K562 (cell line): Measurements from ENCODE around the gene ETFBKMT. TPM values are rescaled to one million over a fixed set of nuclear protein-coding genes. Genes with fewer than 3 reads are reported as not detected.

Experiments used
- ARID1B ChIP-seq: fragments of 450-650 bp; IDR thresholded peaks from 2 replicates; pipeline ENCODE4 v1.6.1; 2016; ENCODE audit warnings: antibody characterized with exemption, mild to moderate bottlenecking, inconsistent platforms
- ATF1 ChIP-seq, 2 experiments: fragments of 450-650 bp in 1 of 2; IDR thresholded peaks; 2 replicates each; pipeline ENCODE4 v1.6.1; 2016; ENCODE audit warnings: missing compliant biosample characterization in 1 of 2, missing genetic modification characterization in 1 of 2
- CBFA2T2 ChIP-seq: fragments of 450-650 bp; conservative IDR thresholded peaks from 2 replicates; pipeline ENCODE4 v1.6.1; 2017; ENCODE audit warnings: mild to moderate bottlenecking
- COPS2 ChIP-seq: fragments of 450-650 bp; conservative IDR thresholded peaks from 2 replicates; pipeline ENCODE4 v1.6.1; 2016; ENCODE audit warnings: mild to moderate bottlenecking, moderate library complexity
- CTBP1 ChIP-seq: fragments of 450-650 bp; IDR thresholded peaks from 2 replicates; pipeline ENCODE4 v1.6.1; 2016; ENCODE audit warnings: borderline replicate concordance
- DMBX1 ChIP-seq: fragments of 250-450 bp; sonication (Bioruptor Pico); IDR thresholded peaks from 2 replicates; pipeline ENCODE4 v1.8.0; 2022; ENCODE audit warnings: inconsistent platforms, mild to moderate bottlenecking, moderate library complexity, borderline replicate concordance
- EHMT2 ChIP-seq: fragments of 450-650 bp; IDR thresholded peaks from 2 replicates; pipeline ENCODE4 v1.6.1; 2018; ENCODE audit warnings: antibody characterized with exemption
- ELF1 ChIP-seq: fragments of 200-800 bp; sonication (Bioruptor generic); IDR thresholded peaks from 2 replicates; pipeline ENCODE4 v1.6.1; 2016; ENCODE audit warnings: missing genetic modification characterization, missing compliant biosample characterization
- EP300 ChIP-seq: IDR thresholded peaks from 2 replicates; pipeline ENCODE4 v1.6.1; 2012; ENCODE audit warnings: low read length, improper control_type of control experiment
- ETV6 ChIP-seq, 3 experiments: fragments of 150-350 bp in 1 of 3; sonication (generic) in 1 of 3; formaldehyde crosslinking in 1 of 3; IDR thresholded peaks; 2 replicates each; pipeline versions ENCODE4 v1.6.1 to v1.8.0; 2014 to 2022; ENCODE audit warnings: borderline replicate concordance in 2 of 3, low read depth in 2 of 3, antibody characterized with exemption in 1 of 3, low read length in 1 of 3, mild to moderate bottlenecking in 1 of 3, missing genetic modification reagents in 1 of 3
- GATA2 ChIP-seq: sonication (generic); formaldehyde crosslinking; IDR thresholded peaks from 2 replicates; pipeline ENCODE4 v1.4.0; 2020; ENCODE audit warnings: mild to moderate bottlenecking, missing genetic modification reagents
- GTF2F1 ChIP-seq: IDR thresholded peaks from 2 replicates; pipeline ENCODE4 v1.6.1; 2011; ENCODE audit warnings: low read depth, low read length, improper control_type of control experiment
- HDAC3 ChIP-seq: fragments of 450-650 bp; IDR thresholded peaks from 2 replicates; pipeline ENCODE4 v1.6.1; 2018; ENCODE audit warnings: borderline replicate concordance, mild to moderate bottlenecking, moderate library complexity; ENCODE audit not compliant: partially characterized antibody
- HDAC6 ChIP-seq: IDR thresholded peaks from 2 replicates; pipeline ENCODE4 v1.6.1; 2012; ENCODE audit warnings: low read depth, mild to moderate bottlenecking, control low read depth, inconsistent platforms, low read length, moderate library complexity
- MAFG ChIP-seq: fragments of 450-650 bp; conservative IDR thresholded peaks from 2 replicates; pipeline ENCODE4 v1.6.1; 2016; ENCODE audit warnings: missing genetic modification characterization, missing compliant biosample characterization
- MAFK ChIP-seq: IDR thresholded peaks from 2 replicates; pipeline ENCODE4 v1.6.1; 2011; ENCODE audit warnings: low read length, improper control_type of control experiment
- MEIS2 ChIP-seq: fragments of 450-650 bp; IDR thresholded peaks from 2 replicates; pipeline ENCODE4 v1.6.1; 2014; ENCODE audit warnings: mild to moderate bottlenecking; ENCODE audit not compliant: partially characterized antibody
- MTA3 ChIP-seq: fragments of 450-650 bp; formaldehyde crosslinking; IDR thresholded peaks from 2 replicates; pipeline ENCODE4 v1.6.1; 2017; ENCODE audit warnings: mild to moderate bottlenecking, borderline replicate concordance
- NR0B1 ChIP-seq: fragments of 450-650 bp; IDR thresholded peaks from one replicate; pipeline ENCODE4 v1.6.1; 2018; ENCODE audit warnings: mild to moderate bottlenecking, moderate library complexity; ENCODE audit not compliant: partially characterized antibody
- SMAD3 ChIP-seq: fragments of 450-650 bp; formaldehyde crosslinking; conservative IDR thresholded peaks from 2 replicates; pipeline ENCODE4 v1.4.0; 2020; ENCODE audit warnings: mild to moderate bottlenecking
- SMARCA4 ChIP-seq: fragments of 450-650 bp; IDR thresholded peaks from 2 replicates; pipeline ENCODE4 v1.6.1; 2016
- SOX6 ChIP-seq: fragments of 450-650 bp; IDR thresholded peaks from 2 replicates; pipeline ENCODE4 v1.6.1; 2014; ENCODE audit warnings: mild to moderate bottlenecking
- TCF3 ChIP-seq: sonication (generic); formaldehyde crosslinking; IDR thresholded peaks from 2 replicates; pipeline ENCODE4 v1.4.0; 2020; ENCODE audit warnings: mild to moderate bottlenecking, missing genetic modification reagents
- TFE3 ChIP-seq: fragments of 450-650 bp; formaldehyde crosslinking; IDR thresholded peaks from 2 replicates; pipeline ENCODE4 v1.4.0; 2020; ENCODE audit warnings: mild to moderate bottlenecking, mixed read lengths
- ZNF445 ChIP-seq: fragments of 250-450 bp; sonication (Bioruptor Pico); IDR thresholded peaks from 2 replicates; pipeline ENCODE4 v1.4.0; 2020; ENCODE audit warnings: low read depth, mild to moderate bottlenecking, moderate library complexity
- ZNF512 ChIP-seq: IDR thresholded peaks from 2 replicates; pipeline ENCODE4 v1.6.1; 2016; ENCODE audit warnings: missing genetic modification characterization, missing compliant biosample characterization
- ZNF561 ChIP-seq: fragments of 450-650 bp; formaldehyde crosslinking; conservative IDR thresholded peaks from 2 replicates; pipeline ENCODE4 v1.4.0; 2020; ENCODE audit warnings: mild to moderate bottlenecking, moderate library complexity
- ZNF695 ChIP-seq: fragments of 450-650 bp; formaldehyde crosslinking; IDR thresholded peaks from 2 replicates; pipeline ENCODE4 v1.4.0; 2020; ENCODE audit warnings: mild to moderate bottlenecking, moderate library complexity
- polyA plus RNA-seq, 8 experiments: library from polyadenylated mRNA; depleted of rRNA in 4 of 8; stranded (reverse) in 5 of 8; unstranded in 3 of 8; fragments of >200 nt; fragmentation: Nextera tagmentation in 2 of 8; fragmentation: Illumina TruSeq in 1 of 8; extraction: Ambion mirVana in 2 of 8; extraction: Trizol in 1 of 8; gene quantifications; 2 replicates each; pipeline versions ENCODE4 v1.2.1 to v1.2.3, GENCODE V29; 2011 to 2014; ENCODE audit warnings: inconsistent platforms in 1 of 8, missing spikeins in 1 of 8
- total RNA-seq, 7 experiments: library from RNA; depleted of rRNA in 6 of 7; stranded (reverse); fragments of >200 nt in 6 of 7; fragmentation: Illumina TruSeq in 2 of 7; extraction: Trizol in 2 of 7; gene quantifications; 2 replicates each; pipeline versions ENCODE4 v1.2.1 to v1.2.3, GENCODE V29; 2011 to 2021; ENCODE audit warnings: low replicate concordance in 1 of 7

ETFBKMT gene
- total and polyA plus RNA-seq, 9 of the 15 experiments (the other 6 are each of a cell fraction or from before 2014, with no cell fraction given) = 0.18 to 1.7 (median 0.96) TPM

GRCh38 chr12:31650918-31651317, 8.6 kb upstream of the ETFBKMT start (continued):
- no peak for TF ChIP-seq ETV6 (IDR thresholded peaks at IDR 0.05; ENCODE audit: borderline replicate concordance in 1 of 2, low read depth in 2 of 2, low read length in 1 of 2)
- no peak for TF ChIP-seq ETV6 (CRISPR knock-in tag; IDR thresholded peaks at IDR 0.05; ENCODE audit: borderline replicate concordance)
- TF ChIP-seq SOX6 = peak; percentile 94
- TF ChIP-seq GTF2F1 = no peak
- TF ChIP-seq MTA3 = 0 out of 2 replicates have a peak, but pooled peaks have one; percentile 27
- TF ChIP-seq CTBP1 = peak; percentile 60; the same call in 1 of the 2 replicates
- TF ChIP-seq SMAD3 (CRISPR knock-in tag) = no peak
- TF ChIP-seq ZNF695 = no peak
- TF ChIP-seq SMARCA4 = peak; percentile 60
- TF ChIP-seq HDAC6 = no peak
- no peak for TF ChIP-seq EHMT2
- TF ChIP-seq ELF1 (tag) = peak; percentile 53; the same call in 1 of the 2 replicates
- 0 out of 2 replicates have a peak, but pooled peaks have one; percentile 43 for TF ChIP-seq CBFA2T2
- peak; percentile 64; the same call in 1 of the 2 replicates for TF ChIP-seq EP300
- TF ChIP-seq ATF1 (CRISPR knock-in tag; IDR thresholded peaks at IDR 0.05) = no peak
- 0 out of 2 replicates have a peak, but pooled peaks have one; percentile 28 for TF ChIP-seq ATF1 (tag; IDR thresholded peaks at IDR 0.05)
- TF ChIP-seq TFE3 (CRISPR knock-in tag) = no peak
- no peak for TF ChIP-seq MAFK
- no peak for TF ChIP-seq MAFG (tag)
- peak; percentile 25; the same call in 1 of the 2 replicates for TF ChIP-seq DMBX1
- TF ChIP-seq ARID1B = peak; percentile 76
- TF ChIP-seq HDAC3 = peak; percentile 39
- no peak for TF ChIP-seq ZNF445 (CRISPR knock-in tag)
- no peak for TF ChIP-seq NR0B1
- no peak for TF ChIP-seq ZNF561 (CRISPR knock-in tag)
- TF ChIP-seq MEIS2 = peak; percentile 55
- peak; percentile 56 for TF ChIP-seq TCF3 (CRISPR knock-in tag)
- peak; percentile 27; the same call in 1 of the 2 replicates for TF ChIP-seq GATA2
- no peak for TF ChIP-seq ZNF512 (tag)
- no peak for TF ChIP-seq COPS2
